Pancreas (tissue), 10 donors: ENCODE data around the gene MRPS18C. TPM values are rescaled to one million over a fixed set of nuclear protein-coding genes. Genes with fewer than 3 reads are reported as not detected.
"Not testable (repeated sequence)": the region's sequence is repeated elsewhere in the genome, so short reads cannot be mapped to it uniquely, and the experiment has no call there.

ENCODE experiments used
- ATAC-seq, 4 donors: fragments of 200-7000 bp; cut with Tn5 transposase; one replicate each; pipeline versions ENCODE4 v1.8.0 to v1.9.1; 2020; ENCODE audit warnings: mild to moderate bottlenecking in 4 of 4, moderate library complexity in 4 of 4
- DNase-seq, 6 donors: peaks; one replicate each; pipeline ENCODE4 v3.0.0-alpha.2; 2020
- FAIRE-seq: peaks from 2 replicates; lab custom pipeline; 2012; peaks lifted over from hg19 to GRCh38; lab: Jason Lieb, UNC
- H3K27ac ChIP-seq, 4 donors: fragments of 200-600 bp; sonication (generic); 1 replicate in 3 of 4; 2 replicates in 1 of 4; pipeline versions ENCODE4 v1.5.0 to v1.8.0; 2020
- H3K27me3 ChIP-seq, 4 donors: fragments of 200-600 bp; one replicate each; pipeline ENCODE4 v1.8.0; 2021
- H3K36me3 ChIP-seq, 3 donors: fragments of 200-600 bp; sonication (generic) in 1 of 3; one replicate each; pipeline versions ENCODE4 v1.5.0 to v1.8.0; 2020 to 2021
- H3K4me1 ChIP-seq, 3 donors: fragments of 200-600 bp; one replicate each; pipeline ENCODE4 v1.8.0; 2021
- H3K4me3 ChIP-seq, 4 donors: fragments of 200-600 bp; sonication (generic) in 2 of 4; one replicate each; pipeline versions ENCODE4 v1.5.0 to v1.8.0; 2020 to 2021
- H3K9me3 ChIP-seq, 4 donors: fragments of 200-600 bp; one replicate each; pipeline ENCODE4 v1.8.0; 2021
- CTCF ChIP-seq, 4 donors: fragments of 200-600 bp; sonication (generic) in 3 of 4; IDR thresholded peaks; one replicate each; pipeline versions ENCODE4 v1.5.0 to v1.8.0; 2021; ENCODE audit warnings: antibody characterized with exemption in 4 of 4
- WGBS, 2 donors: extraction: QIAGEN DNeasy Blood & Tissue Kit; methylation state at CpG; one replicate each; pipeline ENCODE4 v1.1.7; 2013; 5-methylcytosine and 5-hydroxymethylcytosine counted together
- intact Hi-C, 3 donors: fragments of 100-400 bp; cut with DNase I; formaldehyde crosslinking; loops; one replicate each; pipeline versions ENCODE4 v1.11.1 to v1.14.2; 2022
- polyA plus RNA-seq, 2 donors: library from polyadenylated mRNA; stranded (reverse); fragments of 200-250 nt; gene quantifications; one replicate each; pipeline ENCODE4 v1.2.3, GENCODE V29; 2013
- total RNA-seq, 6 donors: library from RNA; stranded (reverse); fragmentation: NEBNext Ultra II Directional in 4 of 6; extraction: Animal tissue kit (Norgen Biotek cat#: 25700) in 4 of 6; gene quantifications; one replicate each; pipeline versions ENCODE4 v1.2.1 to v1.2.4, GENCODE V29; 2021 to 2023
- donor health status: healthy with polysubstance abuse.
- donor health status: DM: no; HTN: no; CAD: no; lungs with moderate emphysema.
- donor health status: DM: no; HTN: no; CAD: no.
- donor health status: control.
- donor health status: control.
- donor health status: Bipolar disorder and iron deficiency.
- donor health status: DM: yes; HTN: yes; CAD: no.
- donor health status: DM: no; HTN: no; CAD: no.
- donor health status: DM: no; HTN: no; CAD: no.
- donor health status: DM: yes; HTN: yes; CAD: no.

MRPS18C gene
- total and polyA plus RNA-seq, 8 donors: 9.0 to 22.2 (median 16.8) TPM

- no peak for TF ChIP-seq CTCF (IDR thresholded peaks at IDR 0.05)
- no peak for FAIRE-seq
- 39 to 45% methylated on average over 4 of the region's 4 CpGs for WGBS, 2 donors
- H3K4me1 ChIP-seq: no peaks in the 10 kb centered on the region
- no peak overlapping the region for H3K4me3 ChIP-seq
- no peaks in the 10 kb centered on the region for H3K27me3 ChIP-seq
- intact Hi-C loops: loop anchor here in 1 of 3 donors (10.0 kb wide), 1 partner anchor 130 kb away; no protein-coding TSS in a partner anchor
- H3K36me3 ChIP-seq: no peaks in the 10 kb centered on the region
- DNase-seq: no peak
- H3K9me3 ChIP-seq: no peaks in the 10 kb centered on the region
- H3K27ac ChIP-seq: no peak overlapping the region
- no peak for ATAC-seq
Observed at GRCh38 chr4:83504503-83504902, 48.6 kb downstream of the MRPS18C start.

DNA sequence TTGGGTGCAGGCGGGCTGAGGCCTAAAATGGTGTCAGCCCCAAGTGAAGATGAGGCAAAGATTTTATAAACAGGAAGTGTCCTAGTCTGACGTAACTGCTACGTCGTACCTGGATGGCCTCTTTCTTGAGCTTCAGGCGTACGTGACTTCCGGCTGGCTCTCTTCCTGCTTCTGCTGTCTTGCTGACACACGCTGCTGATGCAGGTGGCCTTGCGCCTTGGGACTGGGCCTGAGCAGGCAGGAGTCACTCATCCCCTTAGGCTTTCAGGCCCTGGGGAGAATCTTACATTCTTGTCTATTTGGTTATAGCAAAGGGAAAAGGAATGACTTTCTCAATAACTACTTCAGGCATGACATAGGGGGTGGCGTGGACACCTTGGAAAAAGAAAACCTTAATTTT lies 49.1 kb downstream of the MRPS18C start:
- Histone ChIP-seq H3K27me3 (no peaks in the 10 kb centered on the region), H3K27ac (no peak overlapping the region), H3K4me3 (no peak overlapping the region), H3K36me3 (no peaks in the 10 kb centered on the region), H3K9me3 (no peaks in the 10 kb centered on the region), H3K4me1 (no peaks in the 10 kb centered on the region)
- no peak for TF ChIP-seq CTCF (IDR thresholded peaks at IDR 0.05)
- FAIRE-seq (no peak), ATAC-seq (no peak), DNase-seq (no peak)
- intact Hi-C loops: loop anchor here (5.0 to 10.0 kb wide), 2 partner anchors 130 to 137 kb away; no protein-coding TSS in a partner anchor
- WGBS, 2 donors: 86 to 93% methylated on average over 10 of the region's 10 CpGs

DNA sequence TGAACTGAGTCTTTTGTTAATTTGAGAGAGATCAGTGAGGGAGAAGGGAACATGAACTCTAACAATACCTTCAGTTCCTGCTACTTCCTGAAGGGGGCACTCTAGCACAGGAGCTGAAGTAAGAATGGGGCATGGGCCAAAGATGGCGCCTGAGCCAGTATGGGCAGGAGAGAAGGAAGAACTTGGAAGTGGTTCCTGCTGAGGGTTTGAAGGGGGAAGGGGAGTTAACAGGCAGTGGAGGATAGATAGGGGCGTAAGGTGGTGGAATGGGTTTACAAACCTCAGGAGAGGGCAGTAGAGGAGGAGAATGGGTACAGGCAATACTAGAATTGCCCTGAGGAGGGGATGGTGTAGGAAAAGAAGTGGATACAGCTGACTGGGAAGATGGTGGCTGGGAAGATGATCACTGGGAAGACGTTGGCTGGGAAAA lies 53.3 kb downstream of the MRPS18C start:
- intact Hi-C loops: loop anchor here (5.0 to 10.0 kb wide), 2 partner anchors 126 to 133 kb away; no protein-coding TSS in a partner anchor
- H3K4me3 ChIP-seq, H3K27me3 ChIP-seq, H3K27ac ChIP-seq, FAIRE-seq, H3K4me1 ChIP-seq, H3K9me3 ChIP-seq, H3K36me3 ChIP-seq: not testable (repeated sequence)
- 37 to 59% methylated on average over 3 of the region's 3 CpGs for WGBS, 2 donors
- DNase-seq: peak in 5 of 6 donors; percentile 40 to 70 (median 64)
- TF ChIP-seq CTCF (IDR thresholded peaks at IDR 0.05): peak; percentile 79 to 89 (median 80)
- ATAC-seq: peak; percentile 50 to 86 (median 76)

- TF ChIP-seq CTCF (IDR thresholded peaks at IDR 0.05): no peak
- WGBS, 2 donors: 63 to 87% methylated on average over 4 of the region's 4 CpGs
Observed at GRCh38 chr4:83510442-83510841, 54.6 kb downstream of the MRPS18C start.

More at GRCh38 chr4:83510442-83510841, 54.6 kb downstream of the MRPS18C start:
- DNase-seq (no peak), FAIRE-seq (no peak), ATAC-seq (no peak)
- Histone ChIP-seq H3K36me3 (no peaks in the 10 kb centered on the region), H3K9me3 (no peaks in the 10 kb centered on the region), H3K4me3 (no peak overlapping the region), H3K27me3 (no peaks in the 10 kb centered on the region), H3K27ac (no peak overlapping the region), H3K4me1 (no peaks in the 10 kb centered on the region)
- intact Hi-C loops: no loop called here

Other genes starting within 250 kb of the MRPS18C start
- 1 to 10 TPM; 2.8 to 5.4 (median 3.9) TPM for gene COQ2, start 171.3 kb upstream of the MRPS18C start, total RNA-seq
- gene COQ2, start 171.3 kb upstream of the MRPS18C start, polyA plus RNA-seq: 1 to 10 TPM; 2.9 to 5.0 TPM
- 1 to 10 TPM in 2 of 6 donors, under 1 TPM in 4; 0.12 to 2.5 (median 0.70) TPM for gene HPSE, start 121.2 kb upstream of the MRPS18C start, total RNA-seq
- 1 to 10 TPM in 1 of 2 donors, under 1 TPM in 1; 0.38 to 1.5 TPM for gene HPSE, start 121.2 kb upstream of the MRPS18C start, polyA plus RNA-seq
- 1 to 10 TPM; 5.2 to 9.9 (median 7.4) TPM for gene HELQ, start 235 bp upstream of the MRPS18C start, total RNA-seq
- gene HELQ, start 235 bp upstream of the MRPS18C start, polyA plus RNA-seq: 1 to 10 TPM; 4.3 to 5.3 TPM
- 1 to 10 TPM; 5.1 to 8.2 (median 6.8) TPM for gene ABRAXAS1, start 29.0 kb downstream of the MRPS18C start, total RNA-seq
- gene ABRAXAS1, start 29.0 kb downstream of the MRPS18C start, polyA plus RNA-seq: 1 to 10 TPM; 2.3 to 4.8 TPM
- gene GPAT3, start 80.0 kb downstream of the MRPS18C start, total RNA-seq: 1 to 10 TPM in 3 of 6 donors, under 1 TPM in 3; 0.23 to 2.0 (median 0.99) TPM
- gene GPAT3, start 80.0 kb downstream of the MRPS18C start, polyA plus RNA-seq: 1 to 10 TPM in 1 of 2 donors, under 1 TPM in 1; 0.99 to 2.0 TPM